ENCODE results near the gene LRSAM1. TPM values are rescaled to one million over a fixed set of nuclear protein-coding genes. Genes with fewer than 3 reads are reported as not detected.

Gene LRSAM1
- polyA plus RNA-seq, 1 donor: 17.5 TPM

- no CpG with 5 or more reads among the region's 16 CpGs for WGBS (ENCODE audit: insufficient coverage, low lambda C conversion rate)
- Histone ChIP-seq H3K27ac (ENCODE audit: low read length) (no peak overlapping the region), H3K36me3 (ENCODE audit: control insufficient read depth, insufficient read depth, low read length) (peaks cover 69% of the 10 kb centered on the region), H3K4me3 (ENCODE audit: low read length) (no peak overlapping the region), H3K4me1 (ENCODE audit: control insufficient read depth, insufficient read depth, low read length) (no peaks in the 10 kb centered on the region), H3K9me3 (ENCODE audit: control insufficient read depth, low read depth, low read length) (no peaks in the 10 kb centered on the region), H3K27me3 (ENCODE audit: control insufficient read depth, insufficient read depth, low read length) (no peaks in the 10 kb centered on the region)
- no peak for DNase-seq
These were observed 54.2 kb downstream of the LRSAM1 start for GRCh38 chr9:127505396-127506116.

GRCh38 chr9:127506117-127506813 lies 55.0 kb downstream of the LRSAM1 start:
- Histone ChIP-seq H3K27ac (ENCODE audit: low read length) (no peak overlapping the region), H3K27me3 (ENCODE audit: control insufficient read depth, insufficient read depth, low read length) (no peaks in the 10 kb centered on the region), H3K36me3 (ENCODE audit: control insufficient read depth, insufficient read depth, low read length) (peaks cover 63% of the 10 kb centered on the region), H3K9me3 (ENCODE audit: control insufficient read depth, low read depth, low read length) (no peaks in the 10 kb centered on the region), H3K4me1 (ENCODE audit: control insufficient read depth, insufficient read depth, low read length) (no peaks in the 10 kb centered on the region), H3K4me3 (ENCODE audit: low read length) (no peak overlapping the region)
- DNase-seq: no peak
- WGBS (ENCODE audit: insufficient coverage, low lambda C conversion rate): no CpG with 5 or more reads among the region's 12 CpGs

- Histone ChIP-seq H3K9me3 (ENCODE audit: control insufficient read depth, low read depth, low read length) (no peaks in the 10 kb centered on the region), H3K36me3 (ENCODE audit: control insufficient read depth, insufficient read depth, low read length) (peaks cover 59% of the 10 kb centered on the region), H3K27me3 (ENCODE audit: control insufficient read depth, insufficient read depth, low read length) (no peaks in the 10 kb centered on the region), H3K4me1 (ENCODE audit: control insufficient read depth, insufficient read depth, low read length) (no peaks in the 10 kb centered on the region), H3K4me3 (ENCODE audit: low read length) (no peak overlapping the region), H3K27ac (ENCODE audit: low read length) (no peak overlapping the region)
- no CpG with 5 or more reads among the region's 42 CpGs for WGBS (ENCODE audit: insufficient coverage, low lambda C conversion rate)
- DNase-seq: no peak
These were observed 55.8 kb downstream of the LRSAM1 start for GRCh38 chr9:127506814-127507750.

- Histone ChIP-seq H3K27ac (ENCODE audit: low read length) (no peak overlapping the region), H3K4me3 (ENCODE audit: low read length) (no peak overlapping the region), H3K27me3 (ENCODE audit: control insufficient read depth, insufficient read depth, low read length) (no peaks in the 10 kb centered on the region), H3K9me3 (ENCODE audit: control insufficient read depth, low read depth, low read length) (no peaks in the 10 kb centered on the region), H3K36me3 (ENCODE audit: control insufficient read depth, insufficient read depth, low read length) (peaks cover 63% of the 10 kb centered on the region), H3K4me1 (ENCODE audit: control insufficient read depth, insufficient read depth, low read length) (no peaks in the 10 kb centered on the region)
- DNase-seq: no peak
- no CpG with 5 or more reads among the region's 40 CpGs for WGBS (ENCODE audit: insufficient coverage, low lambda C conversion rate)
These were observed 56.7 kb downstream of the LRSAM1 start for GRCh38 chr9:127507751-127508648.

GRCh38 chr9:127508901-127509260 lies 57.6 kb downstream of the LRSAM1 start:
- no peaks in the 10 kb centered on the region for H3K27me3 ChIP-seq (ENCODE audit: control insufficient read depth, insufficient read depth, low read length)
- H3K4me1 ChIP-seq (ENCODE audit: control insufficient read depth, insufficient read depth, low read length): no peaks in the 10 kb centered on the region
- WGBS (ENCODE audit: insufficient coverage, low lambda C conversion rate): no CpG with 5 or more reads among the region's 19 CpGs
- no peak overlapping the region for H3K27ac ChIP-seq (ENCODE audit: low read length)
- H3K4me3 ChIP-seq (ENCODE audit: low read length): no peak overlapping the region
- no peaks in the 10 kb centered on the region for H3K9me3 ChIP-seq (ENCODE audit: control insufficient read depth, low read depth, low read length)
- DNase-seq: no peak
- peaks cover 63% of the 10 kb centered on the region for H3K36me3 ChIP-seq (ENCODE audit: control insufficient read depth, insufficient read depth, low read length)

GRCh38 chr9:127509261-127509954 lies 58.1 kb downstream of the LRSAM1 start:
- Histone ChIP-seq H3K36me3 (ENCODE audit: control insufficient read depth, insufficient read depth, low read length) (peaks cover 61% of the 10 kb centered on the region), H3K9me3 (ENCODE audit: control insufficient read depth, low read depth, low read length) (no peaks in the 10 kb centered on the region), H3K27ac (ENCODE audit: low read length) (no peak overlapping the region), H3K4me1 (ENCODE audit: control insufficient read depth, insufficient read depth, low read length) (no peaks in the 10 kb centered on the region), H3K27me3 (ENCODE audit: control insufficient read depth, insufficient read depth, low read length) (no peaks in the 10 kb centered on the region), H3K4me3 (ENCODE audit: low read length) (no peak overlapping the region)
- DNase-seq: no peak
- WGBS (ENCODE audit: insufficient coverage, low lambda C conversion rate): 80% methylated on average over 2 of the region's 13 CpGs

- DNase-seq: no peak
- 60% methylated on average over 1 of the region's 15 CpGs for WGBS (ENCODE audit: insufficient coverage, low lambda C conversion rate)
- Histone ChIP-seq H3K27me3 (ENCODE audit: control insufficient read depth, insufficient read depth, low read length) (no peaks in the 10 kb centered on the region), H3K4me3 (ENCODE audit: low read length) (no peak overlapping the region), H3K27ac (ENCODE audit: low read length) (no peak overlapping the region), H3K9me3 (ENCODE audit: control insufficient read depth, low read depth, low read length) (no peaks in the 10 kb centered on the region), H3K36me3 (ENCODE audit: control insufficient read depth, insufficient read depth, low read length) (peaks cover 60% of the 10 kb centered on the region), H3K4me1 (ENCODE audit: control insufficient read depth, insufficient read depth, low read length) (no peaks in the 10 kb centered on the region)
These were observed 58.6 kb downstream of the LRSAM1 start for GRCh38 chr9:127509955-127510299.

- no peaks in the 10 kb centered on the region for H3K9me3 ChIP-seq (ENCODE audit: control insufficient read depth, low read depth, low read length)
- WGBS (ENCODE audit: insufficient coverage, low lambda C conversion rate): no CpG with 5 or more reads among the region's 2 CpGs
- no peak overlapping the region for H3K4me3 ChIP-seq (ENCODE audit: low read length)
- no peak for DNase-seq
- no peaks in the 10 kb centered on the region for H3K27me3 ChIP-seq (ENCODE audit: control insufficient read depth, insufficient read depth, low read length)
- H3K27ac ChIP-seq (ENCODE audit: low read length): no peak overlapping the region
- H3K4me1 ChIP-seq (ENCODE audit: control insufficient read depth, insufficient read depth, low read length): no peaks in the 10 kb centered on the region
- peaks cover 63% of the 10 kb centered on the region for H3K36me3 ChIP-seq (ENCODE audit: control insufficient read depth, insufficient read depth, low read length)
These were observed 63.2 kb downstream of the LRSAM1 start for GRCh38 chr9:127514468-127514867.

- H3K36me3 ChIP-seq (ENCODE audit: control insufficient read depth, insufficient read depth, low read length): peaks cover 69% of the 10 kb centered on the region
- no peak overlapping the region for H3K4me3 ChIP-seq (ENCODE audit: low read length)
- no peaks in the 10 kb centered on the region for H3K9me3 ChIP-seq (ENCODE audit: control insufficient read depth, low read depth, low read length)
- H3K4me1 ChIP-seq (ENCODE audit: control insufficient read depth, insufficient read depth, low read length): peaks cover 9% of the 10 kb centered on the region
- DNase-seq: no peak
- H3K27ac ChIP-seq (ENCODE audit: low read length): no peak overlapping the region
- no peaks in the 10 kb centered on the region for H3K27me3 ChIP-seq (ENCODE audit: control insufficient read depth, insufficient read depth, low read length)
- 87% methylated on average over 3 of the region's 26 CpGs for WGBS (ENCODE audit: insufficient coverage, low lambda C conversion rate)
These were observed 65.7 kb downstream of the LRSAM1 start for GRCh38 chr9:127516835-127517607.
